Measurements from ENCODE around the gene ARHGAP26. TPM values are rescaled to one million over a fixed set of nuclear protein-coding genes. Genes with fewer than 3 reads are reported as not detected.

Gene ARHGAP26
- total and polyA plus RNA-seq, 2 donors = 15.1 to 16.2 TPM

DNA sequence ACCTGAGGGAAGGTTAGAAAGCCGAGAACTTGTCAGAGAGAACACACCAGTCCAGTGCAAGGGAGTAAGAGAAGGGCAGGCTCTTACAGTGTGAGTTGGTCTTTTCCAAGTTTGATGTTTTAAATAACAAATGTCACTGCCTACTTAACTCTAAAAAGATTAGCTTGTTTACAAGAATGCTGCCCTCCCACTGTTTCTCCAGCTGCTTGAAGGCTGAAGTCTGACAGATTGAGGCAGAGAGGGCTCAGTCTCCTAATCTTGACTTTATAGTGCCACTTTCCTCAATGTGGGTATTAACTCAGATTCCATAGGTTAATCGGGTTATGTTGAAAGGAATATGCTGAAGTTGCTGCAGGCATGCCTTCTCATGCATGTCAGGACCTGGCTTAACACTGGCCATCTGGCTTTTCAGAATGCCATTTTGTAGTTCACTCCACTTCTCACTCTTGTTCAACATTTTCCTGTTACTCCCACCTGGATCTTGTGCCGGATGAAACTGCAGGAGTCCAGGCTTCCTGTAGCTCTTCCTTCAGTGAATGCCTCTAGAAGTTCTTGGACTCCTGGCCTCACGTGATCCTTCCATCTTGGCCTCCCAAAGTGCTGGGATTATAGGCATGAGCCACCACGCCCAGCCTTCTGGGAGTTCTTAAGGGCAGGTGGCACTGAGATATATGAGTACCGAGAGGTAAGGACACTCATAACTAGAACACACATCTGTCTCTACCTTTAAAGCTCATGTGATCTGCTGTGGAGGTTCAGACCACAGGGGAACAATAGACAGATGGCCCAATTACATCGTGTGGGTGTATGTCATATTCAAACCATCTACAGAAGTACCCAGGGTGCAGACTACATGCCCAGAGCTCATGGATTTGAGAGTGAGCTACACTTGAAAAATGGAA is 249.7 kb downstream of the ARHGAP26 start:
- DNase-seq (ENCODE audit: low read depth in 6 of 9, low spot score in 9 of 9) = no peak
- 79% methylated on average over 7 of the region's 7 CpGs for whole genome bisulfite sequencing
- Histone ChIP-seq H3K27ac (ENCODE audit: low read depth in 1 of 2, low read length in 1 of 2) (no peak overlapping the region), H3K27me3 (ENCODE audit: control insufficient read depth in 2 of 2, insufficient read depth in 1 of 2, low read length in 1 of 2) (no peaks in the 10 kb centered on the region), H3K9me3 (ENCODE audit: control insufficient read depth in 2 of 2, insufficient read depth in 1 of 2, low read length in 1 of 2) (no peaks in the 10 kb centered on the region), H3K36me3 (ENCODE audit: control insufficient read depth in 2 of 2, insufficient read depth in 2 of 2, low read length in 1 of 2) (peaks cover 3% of the 10 kb centered on the region in 2 donors), H3K4me1 (ENCODE audit: control insufficient read depth in 2 of 2, insufficient read depth in 2 of 2, low read length in 2 of 2) (peaks cover 22 to 27% of the 10 kb centered on the region in 2 donors), H3K4me3 (ENCODE audit: low read length in 2 of 2) (no peak overlapping the region)

DNA sequence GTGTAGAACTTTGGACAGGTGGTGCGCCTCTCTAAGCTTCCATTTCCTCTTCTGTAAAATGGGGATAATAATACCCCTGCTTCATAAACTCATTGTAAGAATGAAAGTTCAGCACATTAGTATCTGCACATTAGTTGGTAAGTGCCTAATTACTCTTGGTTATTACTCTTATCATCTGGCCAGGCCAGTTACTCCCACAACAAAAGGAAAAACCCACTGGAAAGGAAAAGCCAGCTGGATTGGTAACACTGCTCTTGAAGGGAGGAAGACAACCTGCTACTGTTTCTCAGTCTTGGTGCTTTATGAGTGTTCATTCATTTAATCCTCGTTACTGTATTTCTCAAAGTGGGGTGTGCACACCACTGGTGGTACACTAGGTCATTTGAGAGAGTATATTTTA is 251.4 kb downstream of the ARHGAP26 start:
- no peaks in the 10 kb centered on the region for H3K27me3 ChIP-seq (ENCODE audit: control insufficient read depth in 2 of 2, insufficient read depth in 1 of 2, low read length in 1 of 2)
- H3K4me1 ChIP-seq (ENCODE audit: control insufficient read depth in 2 of 2, insufficient read depth in 2 of 2, low read length in 2 of 2) = peaks cover 22 to 27% of the 10 kb centered on the region in 2 donors
- no peak overlapping the region for H3K27ac ChIP-seq (ENCODE audit: low read depth in 1 of 2, low read length in 1 of 2)
- H3K36me3 ChIP-seq (ENCODE audit: control insufficient read depth in 2 of 2, insufficient read depth in 2 of 2, low read length in 1 of 2) = peaks cover 3% of the 10 kb centered on the region in 2 donors
- WGBS = 97% methylated on average over 2 of the region's 2 CpGs
- no peaks in the 10 kb centered on the region for H3K9me3 ChIP-seq (ENCODE audit: control insufficient read depth in 2 of 2, insufficient read depth in 1 of 2, low read length in 1 of 2)
- DNase-seq (ENCODE audit: low read depth in 6 of 9, low spot score in 9 of 9) = no peak
- no peak overlapping the region for H3K4me3 ChIP-seq (ENCODE audit: low read length in 2 of 2)

DNA sequence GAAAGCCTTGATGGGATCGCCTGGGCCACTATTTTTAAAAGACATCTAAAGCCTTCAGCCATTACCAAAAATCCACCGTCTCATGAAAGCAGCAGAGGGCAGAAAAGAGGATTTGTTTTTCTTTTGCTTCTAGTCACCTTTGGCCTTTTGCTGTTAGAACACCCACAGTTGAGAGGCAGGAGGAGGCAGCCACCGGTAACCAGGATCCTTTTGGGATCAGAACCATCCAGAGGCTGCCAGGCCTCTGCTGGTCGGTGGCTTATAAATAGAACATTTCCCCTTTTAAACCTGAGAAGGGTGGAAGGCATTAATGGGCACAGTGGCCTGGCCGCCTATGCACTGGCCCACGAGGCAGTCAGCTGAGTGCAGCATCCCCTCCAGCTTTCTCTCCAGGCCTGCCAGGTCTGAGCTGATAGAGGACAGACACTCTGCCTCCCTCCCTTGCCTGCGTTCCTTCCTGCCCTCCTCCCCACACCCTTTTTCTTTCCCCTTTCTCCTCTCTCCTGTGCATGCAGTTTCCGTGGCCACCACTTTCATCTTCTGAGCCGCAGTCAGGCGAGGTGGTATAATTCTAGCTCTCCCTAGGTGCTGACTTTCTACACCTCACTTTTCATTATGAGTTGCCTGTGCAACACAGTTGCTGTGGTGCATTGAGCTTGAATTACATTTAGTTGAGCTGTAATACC is 253.4 kb downstream of the ARHGAP26 start:
- Histone ChIP-seq H3K27ac (ENCODE audit: low read depth in 1 of 2, low read length in 1 of 2) (no peak overlapping the region), H3K9me3 (ENCODE audit: control insufficient read depth in 2 of 2, insufficient read depth in 1 of 2, low read length in 1 of 2) (no peaks in the 10 kb centered on the region), H3K4me1 (ENCODE audit: control insufficient read depth in 2 of 2, insufficient read depth in 2 of 2, low read length in 2 of 2) (peaks cover 22 to 27% of the 10 kb centered on the region in 2 donors), H3K4me3 (ENCODE audit: low read length in 2 of 2) (no peak overlapping the region), H3K27me3 (ENCODE audit: control insufficient read depth in 2 of 2, insufficient read depth in 1 of 2, low read length in 1 of 2) (no peaks in the 10 kb centered on the region), H3K36me3 (ENCODE audit: control insufficient read depth in 2 of 2, insufficient read depth in 2 of 2, low read length in 1 of 2) (peaks cover 2 to 3% of the 10 kb centered on the region in 2 donors)
- DNase-seq (ENCODE audit: low read depth in 6 of 9, low spot score in 9 of 9) = no peak
- 65% methylated on average over 10 of the region's 10 CpGs for WGBS

DNA sequence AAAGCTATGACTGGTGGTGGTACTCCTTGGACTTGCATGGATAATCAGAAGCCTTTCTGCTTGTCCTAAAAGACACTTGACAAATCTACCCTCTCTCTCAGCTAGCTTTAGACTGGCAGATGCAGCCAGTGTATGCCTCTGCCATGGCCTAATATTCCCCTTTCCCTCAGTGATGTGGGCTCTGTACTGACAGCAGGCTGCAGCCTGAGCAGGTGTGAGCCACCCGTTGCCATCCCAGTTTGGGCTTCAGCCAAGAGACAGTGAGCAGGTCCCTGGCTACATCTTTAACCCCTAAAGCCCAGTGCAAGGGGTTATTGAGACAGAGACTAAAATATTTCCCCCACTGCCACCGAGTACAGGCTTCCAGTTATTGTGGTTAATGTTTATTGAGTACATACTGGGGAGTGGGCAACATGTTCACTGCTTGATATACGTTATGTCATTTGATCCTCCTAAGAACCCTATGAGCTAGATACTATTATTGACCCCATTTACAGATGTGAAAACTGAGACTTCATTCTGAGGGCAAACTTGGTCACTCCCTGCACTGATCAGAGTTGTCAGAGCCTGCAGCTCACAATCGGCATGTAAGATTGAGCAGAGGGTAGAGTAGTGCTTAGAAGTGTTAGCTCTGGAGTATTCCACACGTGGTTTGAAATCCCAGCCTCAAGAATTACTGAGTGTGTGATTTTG is 254.2 kb downstream of the ARHGAP26 start:
- WGBS = 75% methylated on average over 5 of the region's 5 CpGs
- no peaks in the 10 kb centered on the region for H3K27me3 ChIP-seq (ENCODE audit: control insufficient read depth in 2 of 2, insufficient read depth in 1 of 2, low read length in 1 of 2)
- H3K36me3 ChIP-seq (ENCODE audit: control insufficient read depth in 2 of 2, insufficient read depth in 2 of 2, low read length in 1 of 2) = peaks cover 2 to 3% of the 10 kb centered on the region in 2 donors
- H3K27ac ChIP-seq (ENCODE audit: low read depth in 1 of 2, low read length in 1 of 2) = no peak overlapping the region
- DNase-seq (ENCODE audit: low read depth in 6 of 9, low spot score in 9 of 9) = no peak
- H3K4me1 ChIP-seq (ENCODE audit: control insufficient read depth in 2 of 2, insufficient read depth in 2 of 2, low read length in 2 of 2) = peaks cover 22 to 27% of the 10 kb centered on the region in 2 donors
- no peaks in the 10 kb centered on the region for H3K9me3 ChIP-seq (ENCODE audit: control insufficient read depth in 2 of 2, insufficient read depth in 1 of 2, low read length in 1 of 2)
- no peak overlapping the region for H3K4me3 ChIP-seq (ENCODE audit: low read length in 2 of 2)

DNA sequence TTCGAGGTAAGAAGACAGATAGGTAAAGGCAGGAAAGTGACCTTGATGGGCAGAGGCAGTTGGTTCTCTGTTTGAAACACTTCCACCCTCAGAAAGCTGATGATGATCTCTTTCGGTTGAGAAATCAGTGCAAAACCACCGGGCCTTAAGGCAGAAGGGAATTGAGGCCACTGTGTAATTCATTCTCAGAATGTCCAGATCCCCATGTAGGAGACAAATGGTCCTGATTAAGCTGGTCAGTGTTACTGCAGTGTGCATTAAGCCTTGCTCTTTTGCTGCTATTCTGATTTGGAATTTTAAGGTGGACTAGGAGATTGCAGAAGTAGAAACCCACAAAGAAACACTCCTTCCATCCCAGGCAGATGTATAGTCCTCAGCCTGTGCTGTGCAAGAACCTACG is 255.2 kb downstream of the ARHGAP26 start:
- DNase-seq (ENCODE audit: low read depth in 6 of 9, low spot score in 9 of 9) = no peak
- no peaks in the 10 kb centered on the region for H3K27me3 ChIP-seq (ENCODE audit: control insufficient read depth in 2 of 2, insufficient read depth in 1 of 2, low read length in 1 of 2)
- 93% methylated on average over 4 of the region's 4 CpGs for WGBS
- peaks cover 2 to 3% of the 10 kb centered on the region in 2 donors for H3K36me3 ChIP-seq (ENCODE audit: control insufficient read depth in 2 of 2, insufficient read depth in 2 of 2, low read length in 1 of 2)
- H3K27ac ChIP-seq (ENCODE audit: low read depth in 1 of 2, low read length in 1 of 2) = no peak overlapping the region
- no peaks in the 10 kb centered on the region for H3K9me3 ChIP-seq (ENCODE audit: control insufficient read depth in 2 of 2, insufficient read depth in 1 of 2, low read length in 1 of 2)
- H3K4me3 ChIP-seq (ENCODE audit: low read length in 2 of 2) = no peak overlapping the region
- H3K4me1 ChIP-seq (ENCODE audit: control insufficient read depth in 2 of 2, insufficient read depth in 2 of 2, low read length in 2 of 2) = peaks cover 18 to 22% of the 10 kb centered on the region in 2 donors

DNA sequence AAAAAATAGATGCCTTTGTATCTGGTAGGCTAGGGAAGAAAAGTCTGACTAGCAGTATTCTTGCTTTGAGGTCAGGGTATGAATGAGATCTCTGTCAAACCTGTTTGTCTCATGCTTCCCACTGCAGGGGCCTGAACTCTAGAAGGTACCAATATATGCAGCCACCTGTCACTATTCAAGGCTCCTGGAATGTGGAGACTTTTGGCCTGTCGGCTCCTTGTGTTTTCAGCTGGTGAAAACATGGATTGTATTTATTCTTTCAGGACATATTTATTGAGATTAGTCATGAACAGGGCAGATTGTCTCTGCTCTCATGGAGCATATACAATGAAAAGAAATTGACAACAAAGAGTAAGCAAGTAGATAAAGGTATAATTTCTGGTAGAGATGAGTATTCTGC is 255.8 kb downstream of the ARHGAP26 start:
- Histone ChIP-seq H3K27ac (ENCODE audit: low read depth in 1 of 2, low read length in 1 of 2) (no peak overlapping the region), H3K4me1 (ENCODE audit: control insufficient read depth in 2 of 2, insufficient read depth in 2 of 2, low read length in 2 of 2) (peaks cover 21 to 26% of the 10 kb centered on the region in 2 donors), H3K4me3 (ENCODE audit: low read length in 2 of 2) (no peak overlapping the region), H3K27me3 (ENCODE audit: control insufficient read depth in 2 of 2, insufficient read depth in 1 of 2, low read length in 1 of 2) (no peaks in the 10 kb centered on the region), H3K36me3 (ENCODE audit: control insufficient read depth in 2 of 2, insufficient read depth in 2 of 2, low read length in 1 of 2) (peaks cover 2 to 3% of the 10 kb centered on the region in 2 donors), H3K9me3 (ENCODE audit: control insufficient read depth in 2 of 2, insufficient read depth in 1 of 2, low read length in 1 of 2) (no peaks in the 10 kb centered on the region)
- no peak for DNase-seq (ENCODE audit: low read depth in 6 of 9, low spot score in 9 of 9)
- 93% methylated on average over 1 of the region's 1 CpG for WGBS

DNA sequence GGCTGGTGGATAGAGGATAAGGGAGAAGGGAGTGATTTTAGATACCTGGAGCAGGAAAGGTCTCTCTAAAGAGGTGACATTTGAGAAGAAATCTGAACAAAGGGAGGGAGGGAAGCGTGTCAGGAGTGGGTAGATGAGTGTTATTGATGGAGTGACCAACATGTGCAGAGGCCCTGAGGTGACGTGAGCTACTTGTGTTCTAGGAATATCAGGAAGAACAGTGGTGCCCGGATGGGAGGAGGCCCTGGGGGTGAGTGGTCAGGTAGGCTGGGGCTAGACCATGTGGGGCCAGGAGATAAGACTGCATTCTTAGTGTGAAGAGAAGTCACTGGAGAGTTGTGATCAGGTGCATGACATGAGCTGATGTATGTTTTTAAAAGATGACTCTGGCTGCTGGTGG is 256.2 kb downstream of the ARHGAP26 start:
- Histone ChIP-seq H3K4me3 (ENCODE audit: low read length in 2 of 2) (no peak overlapping the region), H3K36me3 (ENCODE audit: control insufficient read depth in 2 of 2, insufficient read depth in 2 of 2, low read length in 1 of 2) (peaks cover 2 to 3% of the 10 kb centered on the region in 2 donors), H3K9me3 (ENCODE audit: control insufficient read depth in 2 of 2, insufficient read depth in 1 of 2, low read length in 1 of 2) (no peaks in the 10 kb centered on the region), H3K27me3 (ENCODE audit: control insufficient read depth in 2 of 2, insufficient read depth in 1 of 2, low read length in 1 of 2) (no peaks in the 10 kb centered on the region), H3K27ac (ENCODE audit: low read depth in 1 of 2, low read length in 1 of 2) (no peak overlapping the region), H3K4me1 (ENCODE audit: control insufficient read depth in 2 of 2, insufficient read depth in 2 of 2, low read length in 2 of 2) (peaks cover 21 to 28% of the 10 kb centered on the region in 2 donors)
- no peak for DNase-seq (ENCODE audit: low read depth in 6 of 9, low spot score in 9 of 9)
- WGBS = 98% methylated on average over 3 of the region's 3 CpGs

DNA sequence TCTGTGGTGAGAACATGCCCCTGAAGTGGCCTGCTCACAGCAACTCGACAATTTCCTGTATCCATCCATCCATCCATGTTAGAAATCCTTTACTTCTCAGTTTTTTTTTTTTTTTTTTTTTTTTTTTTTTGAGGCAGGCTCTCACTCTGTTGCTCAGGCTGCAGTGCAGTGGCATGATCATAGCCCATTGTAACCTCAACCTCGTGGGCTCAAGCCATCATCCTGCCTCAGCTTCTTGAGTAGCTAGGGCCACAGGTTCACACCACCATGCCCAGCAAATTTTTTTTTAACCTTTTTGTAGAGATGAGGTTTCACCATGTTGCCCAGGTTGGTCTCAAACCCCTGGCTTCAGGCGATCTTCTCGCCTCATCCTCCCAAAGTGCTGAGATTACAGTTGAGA is 259.1 kb downstream of the ARHGAP26 start:
- Histone ChIP-seq H3K9me3 (ENCODE audit: control insufficient read depth in 2 of 2, insufficient read depth in 1 of 2, low read length in 1 of 2) (no peaks in the 10 kb centered on the region), H3K36me3 (ENCODE audit: control insufficient read depth in 2 of 2, insufficient read depth in 2 of 2, low read length in 1 of 2) (peaks cover 0 to 5% of the 10 kb centered on the region in 2 donors), H3K27ac (ENCODE audit: low read depth in 1 of 2, low read length in 1 of 2) (peak overlapping the region in 1 of 2 donors; percentile 20), H3K4me1 (ENCODE audit: control insufficient read depth in 2 of 2, insufficient read depth in 2 of 2, low read length in 2 of 2) (peaks cover 5 to 10% of the 10 kb centered on the region in 2 donors), H3K4me3 (ENCODE audit: low read length in 2 of 2) (no peak overlapping the region), H3K27me3 (ENCODE audit: control insufficient read depth in 2 of 2, insufficient read depth in 1 of 2, low read length in 1 of 2) (no peaks in the 10 kb centered on the region)
- no peak for DNase-seq (ENCODE audit: low read depth in 6 of 9, low spot score in 9 of 9)
- WGBS = 96% methylated on average over 4 of the region's 4 CpGs
